HG03060 (cell line): ENCODE results near the gene CACNA2D3.

ENCODE experiments used
- ATAC-seq: cut with Tn5 transposase; IDR thresholded peaks from one replicate; pipeline ENCODE4 v1.9.1; 2021; ENCODE audit warnings: low read depth, moderate number of reproducible peaks; ENCODE audit not compliant: unreplicated experiment

Gene CACNA2D3

DNA sequence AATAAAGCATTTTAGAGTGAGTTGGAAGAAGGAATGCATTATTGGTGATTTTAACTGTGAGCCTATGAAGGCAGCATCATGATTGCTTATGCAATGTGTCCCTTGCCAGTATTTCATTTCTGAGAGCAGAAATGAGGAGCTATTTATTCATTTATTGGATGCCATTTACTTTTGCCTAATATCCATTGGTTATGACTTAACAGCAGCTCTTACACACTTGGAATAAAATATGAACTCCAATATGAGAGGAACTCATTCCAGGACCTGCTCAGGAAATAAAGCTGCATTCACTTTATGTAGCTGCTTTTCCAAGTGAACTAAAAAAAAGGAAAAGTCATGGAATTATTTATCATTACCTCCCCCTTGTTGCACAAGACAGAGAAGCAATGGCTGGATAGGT, 525.4 kb downstream of the CACNA2D3 start:
- no peak for ATAC-seq

GRCh38 chr3:54649551-54649950, 527.2 kb downstream of the CACNA2D3 start:
- no peak for ATAC-seq

GRCh38 chr3:54653456-54654195, 531.3 kb downstream of the CACNA2D3 start:
- ATAC-seq: no peak

GRCh38 chr3:54654776-54655175, 532.4 kb downstream of the CACNA2D3 start:
- ATAC-seq: no peak

GRCh38 chr3:54659347-54659746, 537.0 kb downstream of the CACNA2D3 start:
- ATAC-seq: no peak

DNA sequence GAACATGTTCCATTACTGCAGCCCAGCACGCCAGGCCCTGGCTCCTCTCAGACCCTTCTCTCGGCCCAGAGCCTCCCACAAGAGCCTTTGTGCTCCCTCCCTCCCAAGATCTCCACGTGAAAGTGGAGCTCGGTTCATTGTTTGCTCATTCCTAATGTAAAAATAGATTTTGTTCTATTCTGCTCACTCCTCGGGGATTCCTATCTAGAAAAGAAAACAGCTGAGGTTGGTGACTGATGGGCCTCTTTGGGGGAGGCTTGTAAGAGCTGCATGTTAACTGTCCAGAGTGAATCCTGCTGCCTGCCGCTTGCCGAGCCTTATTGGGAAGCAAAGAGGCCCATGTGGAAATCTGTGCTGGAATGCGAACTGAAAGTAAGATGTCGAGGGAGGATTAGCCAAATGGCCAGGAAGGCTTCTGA, 538.4 kb downstream of the CACNA2D3 start:
- no peak for ATAC-seq

DNA sequence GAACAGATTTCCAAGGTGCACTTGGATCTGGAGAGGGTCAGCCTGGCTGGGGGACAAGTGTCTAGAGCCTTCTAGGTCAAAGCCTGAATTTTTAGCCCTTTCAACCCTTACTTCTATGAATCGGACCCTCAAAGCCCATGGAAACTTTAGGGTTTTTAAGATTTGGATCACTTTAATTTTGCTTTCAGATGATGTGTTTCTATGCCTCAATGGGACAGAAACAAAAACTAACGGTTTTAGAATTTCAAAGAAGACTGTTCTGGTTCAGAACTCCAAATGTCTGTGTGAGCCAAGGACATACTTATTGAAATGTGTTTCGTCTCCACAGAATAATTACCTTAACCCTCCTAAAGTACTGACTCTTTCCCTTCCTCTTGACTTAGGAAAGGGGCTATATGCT, 538.8 kb downstream of the CACNA2D3 start:
- no peak for ATAC-seq

GRCh38 chr3:54663501-54664011, 541.2 kb downstream of the CACNA2D3 start:
- no peak for ATAC-seq

GRCh38 chr3:54665016-54665600, 542.8 kb downstream of the CACNA2D3 start:
- no peak for ATAC-seq

DNA sequence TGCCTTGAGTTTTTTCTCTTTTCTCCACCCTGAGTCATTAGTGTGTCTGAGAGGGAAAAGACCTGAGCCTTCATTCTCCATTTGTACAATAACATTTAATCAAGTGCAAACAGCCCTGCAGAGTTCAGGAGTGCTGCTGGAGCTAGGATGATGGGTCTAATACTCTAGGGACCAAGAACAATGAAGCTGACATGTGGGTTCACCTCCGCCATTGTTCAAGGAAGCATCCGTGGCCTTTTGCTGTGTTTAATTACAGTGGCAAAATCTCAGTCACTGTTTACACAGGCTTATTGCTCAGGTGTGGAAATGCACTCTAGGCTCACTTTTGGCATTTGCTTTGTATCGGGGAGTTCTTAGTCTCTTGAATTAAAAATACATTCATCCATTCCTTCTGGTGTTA, 545.9 kb downstream of the CACNA2D3 start:
- no peak for ATAC-seq

DNA sequence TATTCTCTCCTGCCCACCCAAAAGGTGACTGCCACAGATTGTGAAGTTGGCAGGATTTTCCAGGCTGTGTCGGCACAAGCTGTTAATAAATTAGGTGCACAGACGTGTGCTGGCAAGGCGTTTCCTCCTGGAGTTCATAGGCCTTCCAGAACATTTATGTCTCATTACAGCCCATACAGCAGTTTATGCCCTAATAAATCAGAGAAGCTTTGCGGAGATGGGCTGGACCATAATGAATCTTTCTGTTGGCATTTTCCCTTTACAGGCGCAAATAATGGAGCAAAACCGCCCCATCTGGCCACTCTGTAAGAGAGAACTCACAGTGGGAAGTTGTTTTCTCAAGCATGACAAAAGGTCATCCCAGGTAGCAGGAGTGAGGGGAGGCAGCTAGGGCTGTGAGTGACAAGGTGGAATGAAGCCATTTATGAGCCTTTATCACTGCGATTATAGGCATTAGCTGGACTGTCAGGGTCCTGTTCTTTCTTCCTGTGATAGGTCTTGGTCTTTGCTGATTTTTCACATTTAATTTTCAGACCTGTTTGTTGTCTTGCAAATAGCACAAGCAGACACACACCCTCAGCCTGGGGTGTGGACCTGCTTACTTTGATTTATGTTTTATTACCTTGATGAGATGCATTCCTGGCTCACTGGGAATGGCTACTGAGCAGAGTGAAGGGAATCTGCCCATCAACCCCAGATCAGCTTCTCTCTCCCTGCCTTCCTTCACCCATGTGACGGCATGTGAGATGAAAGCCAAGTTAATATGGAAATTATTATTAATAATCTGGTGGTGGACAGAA, 548.0 kb downstream of the CACNA2D3 start:
- ATAC-seq: no peak

DNA sequence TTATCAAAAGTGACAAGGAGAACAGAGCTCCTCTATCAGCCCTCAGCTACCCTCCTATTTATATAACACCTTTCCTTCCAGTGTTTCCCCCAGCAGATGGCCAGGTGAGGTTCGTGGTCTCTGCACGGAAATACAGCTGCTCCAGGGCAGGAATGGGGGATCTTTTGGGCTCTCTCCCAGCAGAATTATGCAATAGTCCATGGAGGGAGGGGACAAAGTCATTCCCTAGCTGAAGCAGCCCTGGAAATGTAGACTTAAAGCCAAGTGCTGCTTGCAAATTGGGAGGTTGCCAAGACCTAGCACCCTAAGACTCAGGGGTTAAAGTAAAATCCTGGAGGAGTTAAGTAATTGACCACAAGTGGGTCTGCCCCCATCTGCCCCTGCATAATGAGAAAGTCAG, 549.2 kb downstream of the CACNA2D3 start:
- ATAC-seq: no peak

DNA sequence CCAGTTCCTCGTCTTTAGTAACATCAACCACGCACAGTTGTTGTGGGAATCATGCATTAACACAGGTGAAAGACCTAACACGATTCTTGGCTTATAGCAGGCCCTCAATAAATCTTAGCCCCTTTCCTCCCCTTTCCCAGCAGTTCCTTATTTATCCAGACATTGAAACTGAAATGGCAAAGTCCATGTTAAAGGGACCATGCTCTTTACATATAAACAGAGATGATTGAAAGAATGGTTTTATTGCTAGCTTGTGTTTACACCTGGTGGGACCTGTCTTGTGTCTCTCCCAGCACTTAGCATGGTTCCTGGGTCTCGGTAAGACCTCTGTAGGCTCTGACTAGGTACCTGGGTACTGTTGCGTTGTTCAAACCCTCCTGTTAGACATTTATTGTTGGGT, 553.7 kb downstream of the CACNA2D3 start:
- ATAC-seq: no peak

- ATAC-seq: no peak
Measured at GRCh38 chr3:54681706-54682105, 559.4 kb downstream of the CACNA2D3 start.

DNA sequence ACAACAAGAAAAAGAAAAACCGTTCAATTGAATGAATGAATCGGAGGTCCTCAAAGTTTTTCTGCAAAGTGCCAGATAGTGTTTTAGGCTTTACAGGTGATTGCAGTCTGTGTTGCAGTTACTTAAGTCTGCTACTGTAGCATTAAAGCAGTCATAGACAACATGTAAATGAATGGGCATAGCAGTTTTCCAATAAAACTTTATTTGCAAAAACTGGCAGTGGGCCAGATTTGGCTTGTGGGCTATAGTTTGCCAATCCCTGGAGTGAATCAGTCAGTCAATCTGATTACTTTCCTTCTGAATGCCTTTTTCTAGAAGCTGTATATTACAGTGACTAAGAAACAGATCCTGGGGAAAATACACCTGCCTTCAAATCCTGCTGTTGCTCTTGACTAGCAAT, 562.9 kb downstream of the CACNA2D3 start:
- no peak for ATAC-seq

- no peak for ATAC-seq
Measured at GRCh38 chr3:54691289-54691771, 569.0 kb downstream of the CACNA2D3 start.

GRCh38 chr3:54696313-54696712, 574.0 kb downstream of the CACNA2D3 start:
- no peak for ATAC-seq

DNA sequence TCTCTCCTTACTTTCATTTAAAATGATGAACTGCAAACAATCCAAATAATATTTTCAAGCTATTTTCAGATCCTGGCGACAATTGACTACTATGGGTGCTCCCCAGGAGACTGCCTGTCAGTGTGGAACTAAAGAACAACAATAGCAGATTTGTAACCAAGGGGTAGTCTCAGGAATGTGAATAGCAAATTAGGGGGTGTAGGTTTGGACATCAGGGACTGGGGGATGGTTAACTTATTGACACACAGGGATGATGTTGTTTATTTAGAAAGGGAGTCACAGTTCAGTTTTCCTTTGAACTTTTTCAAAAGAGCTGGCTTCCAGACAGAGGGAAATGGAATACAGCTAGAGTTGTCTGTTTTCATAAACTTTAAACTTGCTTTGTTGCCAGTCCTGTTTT, 575.7 kb downstream of the CACNA2D3 start:
- ATAC-seq: no peak

- no peak for ATAC-seq
Measured at GRCh38 chr3:54703923-54704322, 581.6 kb downstream of the CACNA2D3 start.

DNA sequence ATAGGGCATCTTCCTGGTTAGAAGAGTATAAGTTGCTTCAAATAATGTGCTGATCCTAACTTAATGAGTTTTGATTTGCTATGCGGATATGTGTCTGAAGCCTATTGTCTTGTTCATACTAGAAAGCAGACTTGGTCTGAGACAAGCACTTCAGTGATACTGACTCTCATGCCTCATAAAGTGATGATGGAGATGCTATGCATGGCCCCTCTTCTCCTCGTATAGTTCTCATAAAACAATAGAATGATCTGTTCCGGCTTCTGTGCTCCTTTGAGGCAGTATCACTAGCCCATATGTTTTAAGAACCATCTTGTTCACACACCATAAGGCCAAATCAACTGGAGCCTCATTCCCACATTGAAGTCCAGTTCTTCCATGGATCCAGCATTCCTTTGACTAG, 583.4 kb downstream of the CACNA2D3 start:
- no peak for ATAC-seq

- no peak for ATAC-seq
Measured at GRCh38 chr3:54706738-54707137, 584.4 kb downstream of the CACNA2D3 start.
